Neural cell (in vitro differentiated cells): Measurements from ENCODE around the gene EBF3. TPM values are rescaled to one million over a fixed set of nuclear protein-coding genes. Genes with fewer than 3 reads are reported as not detected.

Experiments used
- H2AFZ ChIP-seq: fragments of 200-600, 300-800 bp; sonication (generic), shearing (Covaris generic); 2 replicates; pipeline ENCODE4 v1.6.0; 2014; ENCODE audit warnings: low read depth, mild to moderate bottlenecking, antibody characterized with exemption, low read length, moderate library complexity
- H3F3A ChIP-seq: fragments of 200-600 bp; shearing (Covaris generic); 2 replicates; pipeline ENCODE4 v1.6.1; 2016; ENCODE audit warnings: mild to moderate bottlenecking, moderate library complexity, mixed read lengths, antibody characterized with exemption, low read length; ENCODE audit not compliant: insufficient read depth, poor library complexity, severe bottlenecking
- H3K27ac ChIP-seq: fragments of 200-600, 300-800 bp; sonication (generic), shearing (Covaris generic); 2 replicates; pipeline ENCODE4 v1.5.1; 2014; ENCODE audit warnings: mild to moderate bottlenecking, low read length, moderate library complexity
- H3K27me3 ChIP-seq: fragments of 300-800, 200-600 bp; sonication (generic), shearing (Covaris generic); 2 replicates; pipeline ENCODE4 v1.6.0; 2014; ENCODE audit warnings: mild to moderate bottlenecking, low read depth, low read length, moderate library complexity; ENCODE audit not compliant: insufficient read depth
- H3K36me3 ChIP-seq: fragments of 300-800, 200-600 bp; sonication (generic), shearing (Covaris generic); 2 replicates; pipeline ENCODE4 v1.5.1; 2014; ENCODE audit warnings: mild to moderate bottlenecking, antibody characterized with exemption, low read length, moderate library complexity; ENCODE audit not compliant: insufficient read depth
- H3K4me2 ChIP-seq: fragments of 300-800, 200-600 bp; sonication (generic), shearing (Covaris generic); 2 replicates; pipeline ENCODE4 v1.6.0; 2014; ENCODE audit warnings: mild to moderate bottlenecking, low read length
- H3K4me3 ChIP-seq: fragments of 300-800, 200-600 bp; sonication (generic), shearing (Covaris generic); 2 replicates; pipeline ENCODE4 v1.5.1; 2014; ENCODE audit warnings: mild to moderate bottlenecking, low read length, moderate library complexity
- H3K79me2 ChIP-seq: fragments of 200-600 bp; shearing (Covaris generic); replicated peaks from 2 replicates; pipeline ENCODE4 v1.6.0; 2014; ENCODE audit warnings: mild to moderate bottlenecking, low read length, moderate library complexity; ENCODE audit not compliant: insufficient read depth
- H3K9ac ChIP-seq: fragments of 300-800, 200-600 bp; sonication (generic), shearing (Covaris generic); 2 replicates; pipeline ENCODE4 v1.6.1; 2016; ENCODE audit warnings: mild to moderate bottlenecking, low read length, mixed read lengths
- H3K9me2 ChIP-seq: fragments of 200-600 bp; shearing (Covaris generic); 2 replicates; pipeline ENCODE4 v1.6.1; 2016; ENCODE audit warnings: mild to moderate bottlenecking, low read length, mixed read lengths; ENCODE audit not compliant: insufficient read depth
- H3K9me3 ChIP-seq: fragments of 200-600, 300-800 bp; sonication (generic), shearing (Covaris generic); 2 replicates; pipeline ENCODE4 v1.6.1; 2016; ENCODE audit warnings: mild to moderate bottlenecking, mixed run types, low read length, moderate library complexity, mixed read lengths
- H4K20me1 ChIP-seq: fragments of 200-600 bp; shearing (Covaris generic); 2 replicates; pipeline ENCODE4 v1.6.1; 2016; ENCODE audit warnings: mild to moderate bottlenecking, mixed run types; ENCODE audit not compliant: insufficient read depth
- EP300 ChIP-seq: fragments of 450-650 bp; conservative IDR thresholded peaks from 2 replicates; pipeline ENCODE4 v1.6.1; 2014; ENCODE audit warnings: antibody characterized with exemption, mild to moderate bottlenecking, moderate library complexity; ENCODE audit not compliant: poor library complexity, severe bottlenecking
- EZH2 ChIP-seq: fragments of 200-600, 300-800 bp; shearing (Covaris generic), sonication (generic); IDR thresholded peaks from 2 replicates; pipeline ENCODE4 v1.6.1; 2014; ENCODE audit warnings: antibody characterized with exemption, low read length, borderline replicate concordance, mild to moderate bottlenecking; ENCODE audit not compliant: insufficient read depth, poor library complexity, severe bottlenecking
- MXI1 ChIP-seq: fragments of 450-650 bp; conservative IDR thresholded peaks from 2 replicates; pipeline ENCODE4 v1.6.1; 2014; ENCODE audit warnings: antibody characterized with exemption, mild to moderate bottlenecking; ENCODE audit not compliant: poor library complexity, severe bottlenecking
- POLR2AphosphoS5 ChIP-seq: IDR thresholded peaks from 2 replicates; pipeline ENCODE4 v1.6.1; 2012
- RAD21 ChIP-seq: fragments of 450-650 bp; conservative IDR thresholded peaks from 2 replicates; pipeline ENCODE4 v1.6.1; 2014; ENCODE audit warnings: antibody characterized with exemption, mild to moderate bottlenecking, moderate library complexity
- SMC3 ChIP-seq: fragments of 450-650 bp; conservative IDR thresholded peaks from 2 replicates; pipeline ENCODE4 v1.6.1; 2014; ENCODE audit warnings: antibody characterized with exemption, mild to moderate bottlenecking, moderate library complexity; ENCODE audit not compliant: poor library complexity
- TAF1 ChIP-seq: IDR thresholded peaks from 2 replicates; pipeline ENCODE4 v1.6.1; 2012; ENCODE audit warnings: low read depth
- polyA plus RNA-seq: library from polyadenylated mRNA; depleted of rRNA; stranded (reverse); fragments of >200 nt; gene quantifications from 2 replicates; pipeline ENCODE4 v1.2.3, GENCODE V29; 2014
- TF ChIP-seq, protein P1 (sequence below): fragments of 450-650 bp; IDR thresholded peaks from 2 replicates; pipeline ENCODE4 v1.5.1; 2014; ENCODE audit warnings: antibody characterized with exemption, mild to moderate bottlenecking, moderate library complexity; ENCODE audit not compliant: poor library complexity, severe bottlenecking
- TF ChIP-seq, protein P2 (sequence below): IDR thresholded peaks from 2 replicates; pipeline ENCODE4 v1.6.1; 2012; ENCODE audit warnings: borderline replicate concordance

Gene EBF3
- polyA plus RNA-seq, 1 donor from 2014 or later: 0.38 TPM

DNA sequence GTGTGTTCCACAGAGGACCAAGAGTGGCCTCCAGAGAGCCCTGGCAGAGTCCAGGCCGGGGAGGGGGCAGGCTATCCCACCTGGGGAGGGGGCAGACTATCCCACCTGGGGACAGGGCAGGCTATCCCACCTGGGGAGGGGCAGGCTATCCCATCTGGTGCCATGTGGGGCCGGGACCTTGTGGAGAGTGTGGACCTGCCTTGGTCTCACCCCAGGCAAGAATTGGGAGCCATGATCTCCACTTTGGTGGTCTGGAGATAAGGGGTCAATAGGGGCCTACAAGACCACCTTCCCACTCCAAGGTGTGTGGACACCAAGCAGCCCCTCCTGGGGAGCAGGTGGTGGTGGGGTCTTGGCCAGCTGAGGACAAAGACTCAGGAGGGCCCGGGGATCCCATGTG lies 138.2 kb downstream of the EBF3 start:
- Histone ChIP-seq H3K27ac (no peak overlapping the region), H3K9me3 (no peaks in the 10 kb centered on the region), H3K79me2 (no peaks in the 10 kb centered on the region), H3K36me3 (no peaks in the 10 kb centered on the region), H3F3A (no peaks in the 10 kb centered on the region), H3K9ac (no peak overlapping the region), H3K4me3 (no peak overlapping the region), H2AFZ (no peak overlapping the region), H4K20me1 (no peaks in the 10 kb centered on the region), H3K9me2 (no peaks in the 10 kb centered on the region), H3K4me2 (no peak overlapping the region), H3K27me3 (no peaks in the 10 kb centered on the region)
- TF ChIP-seq TAF1 (no peak), SMC3 (no peak), EZH2 (no peak), MXI1 (no peak), POLR2AphosphoS5 (no peak), EP300 (no peak), RAD21 (no peak)
- TF ChIP-seq, protein P1, sequence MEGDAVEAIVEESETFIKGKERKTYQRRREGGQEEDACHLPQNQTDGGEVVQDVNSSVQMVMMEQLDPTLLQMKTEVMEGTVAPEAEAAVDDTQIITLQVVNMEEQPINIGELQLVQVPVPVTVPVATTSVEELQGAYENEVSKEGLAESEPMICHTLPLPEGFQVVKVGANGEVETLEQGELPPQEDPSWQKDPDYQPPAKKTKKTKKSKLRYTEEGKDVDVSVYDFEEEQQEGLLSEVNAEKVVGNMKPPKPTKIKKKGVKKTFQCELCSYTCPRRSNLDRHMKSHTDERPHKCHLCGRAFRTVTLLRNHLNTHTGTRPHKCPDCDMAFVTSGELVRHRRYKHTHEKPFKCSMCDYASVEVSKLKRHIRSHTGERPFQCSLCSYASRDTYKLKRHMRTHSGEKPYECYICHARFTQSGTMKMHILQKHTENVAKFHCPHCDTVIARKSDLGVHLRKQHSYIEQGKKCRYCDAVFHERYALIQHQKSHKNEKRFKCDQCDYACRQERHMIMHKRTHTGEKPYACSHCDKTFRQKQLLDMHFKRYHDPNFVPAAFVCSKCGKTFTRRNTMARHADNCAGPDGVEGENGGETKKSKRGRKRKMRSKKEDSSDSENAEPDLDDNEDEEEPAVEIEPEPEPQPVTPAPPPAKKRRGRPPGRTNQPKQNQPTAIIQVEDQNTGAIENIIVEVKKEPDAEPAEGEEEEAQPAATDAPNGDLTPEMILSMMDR: no peak
- TF ChIP-seq, protein P2, sequence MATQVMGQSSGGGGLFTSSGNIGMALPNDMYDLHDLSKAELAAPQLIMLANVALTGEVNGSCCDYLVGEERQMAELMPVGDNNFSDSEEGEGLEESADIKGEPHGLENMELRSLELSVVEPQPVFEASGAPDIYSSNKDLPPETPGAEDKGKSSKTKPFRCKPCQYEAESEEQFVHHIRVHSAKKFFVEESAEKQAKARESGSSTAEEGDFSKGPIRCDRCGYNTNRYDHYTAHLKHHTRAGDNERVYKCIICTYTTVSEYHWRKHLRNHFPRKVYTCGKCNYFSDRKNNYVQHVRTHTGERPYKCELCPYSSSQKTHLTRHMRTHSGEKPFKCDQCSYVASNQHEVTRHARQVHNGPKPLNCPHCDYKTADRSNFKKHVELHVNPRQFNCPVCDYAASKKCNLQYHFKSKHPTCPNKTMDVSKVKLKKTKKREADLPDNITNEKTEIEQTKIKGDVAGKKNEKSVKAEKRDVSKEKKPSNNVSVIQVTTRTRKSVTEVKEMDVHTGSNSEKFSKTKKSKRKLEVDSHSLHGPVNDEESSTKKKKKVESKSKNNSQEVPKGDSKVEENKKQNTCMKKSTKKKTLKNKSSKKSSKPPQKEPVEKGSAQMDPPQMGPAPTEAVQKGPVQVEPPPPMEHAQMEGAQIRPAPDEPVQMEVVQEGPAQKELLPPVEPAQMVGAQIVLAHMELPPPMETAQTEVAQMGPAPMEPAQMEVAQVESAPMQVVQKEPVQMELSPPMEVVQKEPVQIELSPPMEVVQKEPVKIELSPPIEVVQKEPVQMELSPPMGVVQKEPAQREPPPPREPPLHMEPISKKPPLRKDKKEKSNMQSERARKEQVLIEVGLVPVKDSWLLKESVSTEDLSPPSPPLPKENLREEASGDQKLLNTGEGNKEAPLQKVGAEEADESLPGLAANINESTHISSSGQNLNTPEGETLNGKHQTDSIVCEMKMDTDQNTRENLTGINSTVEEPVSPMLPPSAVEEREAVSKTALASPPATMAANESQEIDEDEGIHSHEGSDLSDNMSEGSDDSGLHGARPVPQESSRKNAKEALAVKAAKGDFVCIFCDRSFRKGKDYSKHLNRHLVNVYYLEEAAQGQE: no peak

DNA sequence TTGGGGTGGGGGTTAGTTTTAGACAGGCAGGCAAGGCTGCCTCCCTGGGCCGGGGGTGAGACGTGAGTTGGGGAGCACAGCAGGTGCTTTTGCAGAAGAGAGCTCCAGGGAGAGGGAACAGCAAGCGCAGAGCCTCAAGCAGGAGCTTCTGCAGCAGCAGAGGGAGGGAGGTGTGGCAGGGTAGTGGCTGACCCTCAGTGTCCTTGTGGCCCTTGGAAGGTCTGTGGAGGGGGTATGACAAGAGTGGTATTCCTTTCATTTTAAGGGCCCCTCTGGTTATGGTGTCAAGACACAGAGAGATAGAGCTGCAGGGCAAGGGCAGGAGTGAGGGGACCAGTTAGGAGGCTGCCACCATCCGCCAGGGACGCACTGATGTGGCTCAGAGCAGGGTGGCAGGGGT lies 138.9 kb downstream of the EBF3 start:
- H3K79me2 ChIP-seq: no peaks in the 10 kb centered on the region
- H3K4me2 ChIP-seq: no peak overlapping the region
- no peak overlapping the region for H3K9ac ChIP-seq
- TF ChIP-seq MXI1: no peak
- TF ChIP-seq TAF1: no peak
- no peak for TF ChIP-seq POLR2AphosphoS5
- no peak for TF ChIP-seq RAD21
- TF ChIP-seq, protein P2: no peak
- no peak for TF ChIP-seq EZH2
- TF ChIP-seq, protein P1: no peak
- TF ChIP-seq SMC3: no peak
- no peak for TF ChIP-seq EP300
- no peaks in the 10 kb centered on the region for H4K20me1 ChIP-seq
- H3K4me3 ChIP-seq: no peak overlapping the region
- H3K36me3 ChIP-seq: no peaks in the 10 kb centered on the region
- H3K27ac ChIP-seq: no peak overlapping the region
- no peaks in the 10 kb centered on the region for H3K9me2 ChIP-seq
- H3F3A ChIP-seq: no peaks in the 10 kb centered on the region
- H3K9me3 ChIP-seq: no peaks in the 10 kb centered on the region
- no peaks in the 10 kb centered on the region for H3K27me3 ChIP-seq
- H2AFZ ChIP-seq: no peak overlapping the region
